ENCODE data around the gene TSPY3.
"Not testable (repeated sequence)": the region's sequence is repeated elsewhere in the genome, so short reads cannot be mapped to it uniquely, and the experiment has no call there.

The TSPY3 gene
- long read RNA-seq, donor 1, result 0 reads
- long read RNA-seq, donor 2, result 0 reads
- long read RNA-seq, donor 3, result 0 reads
- long read RNA-seq, donor 4, result 0 reads
- long read RNA-seq, donor 5, result 0 reads
- long read RNA-seq, donor 6, result 0 reads
- long read RNA-seq, donor 7, result 0 reads
- long read RNA-seq, donor 8, result 0 reads

GRCh38 chrY:9398121-9398520 is at the start of gene TSPY3:
Gene TSPY3, plus strand, starts transcription at chrY:9398421. Its CDS starts 46 bp downstream, at chrY:9398467.
- not testable (repeated sequence) for DNase-seq

- DNase-seq, result not testable (repeated sequence)
Measured at GRCh38 chrY:9357497-9357896, 40.7 kb upstream of the TSPY3 start, which contains the start of gene TSPY8. Gene TSPY8, plus strand, starts transcription at chrY:9357797. Its CDS starts 46 bp downstream, at chrY:9357843.

- DNase-seq, result not testable (repeated sequence)
Measured at GRCh38 chrY:9396527-9396926, 1.7 kb upstream of the TSPY3 start.
